NT2/D1 (cell line): Measurements from ENCODE around the gene CDHR3.

ENCODE experiments used
- SUZ12 ChIP-seq: IDR thresholded peaks from 2 replicates; pipeline ENCODE4 v1.6.1; 2011; ENCODE audit not compliant: insufficient read length, insufficient read depth; ENCODE audit errors: extremely low read depth
- YY1 ChIP-seq: IDR thresholded peaks from 2 replicates; pipeline ENCODE4 v1.6.1; 2011; ENCODE audit not compliant: insufficient read length, insufficient read depth
- ZNF274 ChIP-seq: IDR thresholded peaks from 2 replicates; pipeline ENCODE4 v1.6.1; 2011; ENCODE audit warnings: mild to moderate bottlenecking, low read depth, low read length

GRCh38 chr7:106075937-106076336 is 112.9 kb downstream of the CDHR3 start:
- TF ChIP-seq SUZ12 (no peak), YY1 (no peak), ZNF274 (no peak)
